ENCODE data around the gene FSTL3. TPM values are rescaled to one million over a fixed set of nuclear protein-coding genes. Genes with fewer than 3 reads are reported as not detected.

Gene FSTL3
- total RNA-seq, 4 donors from 2014 or later: 14.4 to 51.6 (median 43.5) TPM

- intact Hi-C loops (cut with DNase I; ENCODE audit: low total_unique reads): no loop called here
- H3K4me3 ChIP-seq (ENCODE audit: low read depth, poor library complexity, severe bottlenecking): no peak overlapping the region
- WGBS, 2 donors: 91 to 92% methylated on average over 12 to 14 of the region's 17 CpGs
- TF ChIP-seq CTCF (IDR thresholded peaks at IDR 0.05): no peak
- TF ChIP-seq POLR2A (IDR thresholded peaks at IDR 0.05): no peak
- DNase-seq (ENCODE audit: low spot score in 2 of 2): no peak
Observed at GRCh38 chr19:653425-653824, 22.8 kb upstream of the FSTL3 start.

- intact Hi-C loops (cut with DNase I; ENCODE audit: low total_unique reads): no loop called here
- 79 to 84% methylated on average over 17 of the region's 17 CpGs for WGBS, 2 donors
- no peak for DNase-seq (ENCODE audit: low spot score in 2 of 2)
- no peak for TF ChIP-seq POLR2A (IDR thresholded peaks at IDR 0.05)
- no peak for TF ChIP-seq CTCF (IDR thresholded peaks at IDR 0.05)
- no peak overlapping the region for H3K4me3 ChIP-seq (ENCODE audit: low read depth, poor library complexity, severe bottlenecking)
Observed at GRCh38 chr19:655691-656090, 20.5 kb upstream of the FSTL3 start.

- intact Hi-C loops (cut with DNase I; ENCODE audit: low total_unique reads): no loop called here
- TF ChIP-seq POLR2A (IDR thresholded peaks at IDR 0.05): no peak
- TF ChIP-seq CTCF (IDR thresholded peaks at IDR 0.05): no peak
- 87 to 88% methylated on average over 41 to 43 of the region's 43 CpGs for WGBS, 2 donors
- no peak for DNase-seq (ENCODE audit: low spot score in 2 of 2)
- no peak overlapping the region for H3K4me3 ChIP-seq (ENCODE audit: low read depth, poor library complexity, severe bottlenecking)
Observed at GRCh38 chr19:656751-657559, 19.2 kb upstream of the FSTL3 start.

GRCh38 chr19:657611-658010 is 18.6 kb upstream of the FSTL3 start:
- no peak overlapping the region for H3K4me3 ChIP-seq (ENCODE audit: low read depth, poor library complexity, severe bottlenecking)
- intact Hi-C loops (cut with DNase I; ENCODE audit: low total_unique reads): no loop called here
- no peak for DNase-seq (ENCODE audit: low spot score in 2 of 2)
- TF ChIP-seq POLR2A (IDR thresholded peaks at IDR 0.05) (no peak), CTCF (IDR thresholded peaks at IDR 0.05) (no peak)
- WGBS, 2 donors: 82 to 89% methylated on average over 5 to 19 of the region's 19 CpGs

- WGBS, 2 donors: 55 to 65% methylated on average over 20 to 25 of the region's 33 CpGs
- intact Hi-C loops (cut with DNase I; ENCODE audit: low total_unique reads): no loop called here
- no peak for DNase-seq (ENCODE audit: low spot score in 2 of 2)
- no peak for TF ChIP-seq POLR2A (IDR thresholded peaks at IDR 0.05)
- TF ChIP-seq CTCF (IDR thresholded peaks at IDR 0.05): no peak
- H3K4me3 ChIP-seq (ENCODE audit: low read depth, poor library complexity, severe bottlenecking): no peak overlapping the region
Observed at GRCh38 chr19:658059-658839, 17.9 kb upstream of the FSTL3 start.

Data from lower leg skin (tissue), 4 donors.